Breast epithelium (tissue), 3 donors: ENCODE data around the gene CDK5R2.

Source experiments
- CTCF ChIP-seq, 3 donors: fragments of 450-650 bp; IDR thresholded peaks; one replicate each; pipeline ENCODE4 v1.5.1; 2016 to 2017; ENCODE audit warnings: antibody characterized with exemption in 3 of 3, mild to moderate bottlenecking in 3 of 3, moderate library complexity in 3 of 3
- POLR2A ChIP-seq: fragments of 450-650 bp; IDR thresholded peaks from one replicate; pipeline ENCODE4 v1.6.1; 2016; ENCODE audit warnings: antibody characterized with exemption, mild to moderate bottlenecking, moderate library complexity
- POLR2AphosphoS5 ChIP-seq, 3 donors: sonication (generic); formaldehyde crosslinking; IDR thresholded peaks; one replicate each; pipeline ENCODE4 v1.6.1; 2017; ENCODE audit warnings: antibody characterized with exemption in 3 of 3

- TF ChIP-seq POLR2AphosphoS5 (IDR thresholded peaks at IDR 0.05) (no peak), CTCF (IDR thresholded peaks at IDR 0.05) (no peak), POLR2A (no peak)
These were observed 40.6 kb downstream of the CDK5R2 start for GRCh38 chr2:218999881-219000568.
